GM12878 (cell line): ENCODE results near the gene NEK2. TPM values are rescaled to one million over a fixed set of nuclear protein-coding genes. Genes with fewer than 3 reads are reported as not detected.
A peak's percentile ranks its signal among the peaks of the same experiment; 100 is the strongest.
"Not testable (repeated sequence)": the region's sequence is repeated elsewhere in the genome, so short reads cannot be mapped to it uniquely, and the experiment has no call there.

Experiments used
- ATAC-seq: fragments of 200-7000 bp; cut with Tn5 transposase; 3 replicates; pipeline ENCODE4 v1.9.1; 2020; ENCODE audit warnings: mild to moderate bottlenecking, moderate library complexity
- BruUV-seq: library from RNA; stranded (reverse); fragments of 400-500 nt; replicated peaks from 2 replicates; lab custom pipeline; 2021; lab: Mats Ljungman, UMichigan
- CTCF ChIA-PET: fragments of 300-600 bp; sonication (Branson Sonifier 250); formaldehyde crosslinking; extraction: SDS; loops from one replicate; lab custom pipeline; 2021; ENCODE audit warnings: inconsistent platforms; lab: Yijun Ruan, JAX
- POLR2A ChIA-PET: fragments of 350-600 bp; formaldehyde crosslinking; extraction: SDS; loops from one replicate; lab custom pipeline; 2021; ENCODE audit warnings: inconsistent platforms; lab: Charles Lee
- RAD21 ChIA-PET: fragments of 300-600 bp; sonication (Branson Sonifier 250); formaldehyde crosslinking; loops from one replicate; lab custom pipeline; 2023; ENCODE audit warnings: antibody characterized with exemption; ENCODE audit not compliant: unreplicated experiment; lab: Charles Lee
- SMC1A ChIA-PET: fragments of 300-600 bp; sonication (Branson Sonifier 250); formaldehyde crosslinking; loops from one replicate; lab custom pipeline; 2023; ENCODE audit not compliant: unreplicated experiment, uncharacterized antibody; lab: Charles Lee
- DNase-seq: peaks from one replicate; pipeline ENCODE4 v3.0.0-alpha.2; 2011; ENCODE audit warnings: low read depth, low spot score
- FAIRE-seq: peaks from 3 replicates; lab custom pipeline; 2011; peaks lifted over from hg19 to GRCh38; lab: Jason Lieb, UNC
- H2AFZ ChIP-seq: 2 replicates; pipeline ENCODE4 v1.6.0; 2011; ENCODE audit warnings: low read depth, low read length, control low read depth; ENCODE audit not compliant: control insufficient read depth
- H3K27ac ChIP-seq: 2 replicates; pipeline ENCODE4 v1.5.1; 2011; ENCODE audit warnings: control low read depth; ENCODE audit not compliant: control insufficient read depth, insufficient read depth
- H3K27me3 ChIP-seq, 2 experiments: replicated peaks in 1 of 2; 2 replicates each; pipeline versions ENCODE4 v1.6.0 to v1.6.1; 2011; ENCODE audit warnings: low read length in 1 of 2; ENCODE audit not compliant: control insufficient read depth in 2 of 2, insufficient read depth in 2 of 2
- H3K36me3 ChIP-seq, 2 experiments: 2 replicates each; pipeline ENCODE4 v1.5.1; 2011; ENCODE audit warnings: low read length in 1 of 2; ENCODE audit not compliant: control insufficient read depth in 2 of 2, insufficient read depth in 2 of 2
- H3K4me1 ChIP-seq: 2 replicates; pipeline ENCODE4 v1.6.1; 2011; ENCODE audit warnings: mild to moderate bottlenecking, low read length, moderate library complexity, mixed read lengths; ENCODE audit not compliant: control insufficient read depth, insufficient read depth
- H3K4me2 ChIP-seq: 2 replicates; pipeline ENCODE4 v1.6.0; 2011; ENCODE audit warnings: control low read depth; ENCODE audit not compliant: control insufficient read depth, insufficient read depth
- H3K4me3 ChIP-seq: fragments of 200-600 bp; sonication (generic); 2 replicates; pipeline ENCODE4 v1.5.1; 2016
- H3K79me2 ChIP-seq: 2 replicates; pipeline ENCODE4 v1.6.0; 2011; ENCODE audit warnings: low read length; ENCODE audit not compliant: control insufficient read depth, insufficient read depth
- H3K9ac ChIP-seq: 2 replicates; pipeline ENCODE4 v1.8.0; 2011; ENCODE audit warnings: low read length, control low read depth, mixed read lengths; ENCODE audit not compliant: control insufficient read depth, insufficient read depth
- H3K9me3 ChIP-seq: replicated peaks from 3 replicates; pipeline ENCODE4 v1.5.1; 2011; ENCODE audit warnings: mild to moderate bottlenecking, low read length; ENCODE audit not compliant: control insufficient read depth, insufficient read depth
- H4K20me1 ChIP-seq: 2 replicates; pipeline ENCODE4 v1.6.0; 2011; ENCODE audit not compliant: control insufficient read depth, insufficient read depth
- ATF2 ChIP-seq: IDR thresholded peaks from 2 replicates; pipeline ENCODE4 v1.6.1; 2012; ENCODE audit warnings: low read length, inconsistent platforms
- CBX5 ChIP-seq: sonication (generic); IDR thresholded peaks from 2 replicates; pipeline ENCODE4 v1.6.1; 2016; ENCODE audit warnings: low read depth, moderate library complexity, mild to moderate bottlenecking, inconsistent platforms
- MTA3 ChIP-seq: IDR thresholded peaks from 2 replicates; pipeline ENCODE4 v1.6.1; 2012; ENCODE audit warnings: low read length, inconsistent platforms, borderline replicate concordance
- RAD51 ChIP-seq: fragments of 450-650 bp; IDR thresholded peaks from 2 replicates; pipeline ENCODE4 v1.6.1; 2016; ENCODE audit warnings: moderate library complexity, mild to moderate bottlenecking, inconsistent platforms
- SIX5 ChIP-seq: IDR thresholded peaks from 2 replicates; pipeline ENCODE4 v1.6.1; 2011; ENCODE audit warnings: mild to moderate bottlenecking, low read depth, low read length, moderate library complexity; ENCODE audit not compliant: severe bottlenecking
- SMC3 ChIP-seq: IDR thresholded peaks from 2 replicates; pipeline ENCODE4 v1.6.1; 2011; ENCODE audit warnings: low read length, improper control_type of control experiment, borderline replicate concordance
- SP1 ChIP-seq: IDR thresholded peaks from one replicate; pipeline ENCODE4 v1.6.1; 2011; ENCODE audit warnings: low read depth, low read length
- SPI1 ChIP-seq: IDR thresholded peaks from 2 replicates; pipeline ENCODE4 v1.6.1; 2011; ENCODE audit warnings: low read depth, mild to moderate bottlenecking, low read length, moderate library complexity, borderline replicate concordance; ENCODE audit not compliant: insufficient read depth
- SRF ChIP-seq, 2 experiments: IDR thresholded peaks; 2 replicates each; pipeline ENCODE4 v1.6.1; 2011; ENCODE audit warnings: low read depth in 2 of 2, low read length in 2 of 2, mild to moderate bottlenecking in 1 of 2, moderate library complexity in 1 of 2
- WGBS: methylation state at CpG from one replicate; pipeline ENCODE4 v1.1.6; 2016; ENCODE audit warnings: low lambda C conversion rate; ENCODE audit not compliant: insufficient replicate concordance, insufficient coverage; ENCODE audit errors: missing lambda C conversion rate; 5-methylcytosine and 5-hydroxymethylcytosine counted together
- in situ Hi-C: fragments of 300-500 bp; cut with MboI; formaldehyde crosslinking; loops from 9 replicates; pipeline ENCODE4 v1.14.3; 2018; ENCODE audit warnings: mixed read lengths
- intact Hi-C: fragments of 100-400 bp; cut with micrococcal nuclease; formaldehyde crosslinking; loops from one replicate; pipeline ENCODE4 v1.14.2; 2022; ENCODE audit not compliant: unreplicated experiment
- polyA plus RNA-seq, 11 experiments: library from polyadenylated mRNA; depleted of rRNA in 4 of 11; unstranded in 6 of 11; stranded (reverse) in 5 of 11; fragments of >200 nt; fragmentation: Nextera tagmentation in 4 of 11; fragmentation: Illumina TruSeq in 1 of 11; extraction: Ambion mirVana in 4 of 11; extraction: Trizol in 1 of 11; gene quantifications; 1 replicate in 1 of 11; 2 replicates in 10 of 11; pipeline versions ENCODE4 v1.2.1 to v1.2.3, GENCODE V29; 2011 to 2016; ENCODE audit warnings: inconsistent platforms in 2 of 11, missing spikeins in 2 of 11, low read depth in 1 of 11
- total RNA-seq, 4 experiments: library from RNA; depleted of rRNA in 3 of 4; stranded (reverse); fragments of >200 nt in 3 of 4; fragmentation: Illumina TruSeq in 1 of 4; extraction: Trizol in 1 of 4; gene quantifications; 2 replicates each; pipeline versions ENCODE4 v1.2.1 to v1.2.3, GENCODE V29; 2013 to 2021

The NEK2 gene
- total and polyA plus RNA-seq, 10 of the 15 experiments (the other 5 are each of a cell fraction or from before 2014, with no cell fraction given): 16.7 to 49.7 (median 36.9) TPM

GRCh38 chr1:211684331-211684730, 8.9 kb upstream of the NEK2 start (continued):
- TF ChIP-seq SMC3: no peak
- TF ChIP-seq, all 136 proteins: peak for 0

DNA sequence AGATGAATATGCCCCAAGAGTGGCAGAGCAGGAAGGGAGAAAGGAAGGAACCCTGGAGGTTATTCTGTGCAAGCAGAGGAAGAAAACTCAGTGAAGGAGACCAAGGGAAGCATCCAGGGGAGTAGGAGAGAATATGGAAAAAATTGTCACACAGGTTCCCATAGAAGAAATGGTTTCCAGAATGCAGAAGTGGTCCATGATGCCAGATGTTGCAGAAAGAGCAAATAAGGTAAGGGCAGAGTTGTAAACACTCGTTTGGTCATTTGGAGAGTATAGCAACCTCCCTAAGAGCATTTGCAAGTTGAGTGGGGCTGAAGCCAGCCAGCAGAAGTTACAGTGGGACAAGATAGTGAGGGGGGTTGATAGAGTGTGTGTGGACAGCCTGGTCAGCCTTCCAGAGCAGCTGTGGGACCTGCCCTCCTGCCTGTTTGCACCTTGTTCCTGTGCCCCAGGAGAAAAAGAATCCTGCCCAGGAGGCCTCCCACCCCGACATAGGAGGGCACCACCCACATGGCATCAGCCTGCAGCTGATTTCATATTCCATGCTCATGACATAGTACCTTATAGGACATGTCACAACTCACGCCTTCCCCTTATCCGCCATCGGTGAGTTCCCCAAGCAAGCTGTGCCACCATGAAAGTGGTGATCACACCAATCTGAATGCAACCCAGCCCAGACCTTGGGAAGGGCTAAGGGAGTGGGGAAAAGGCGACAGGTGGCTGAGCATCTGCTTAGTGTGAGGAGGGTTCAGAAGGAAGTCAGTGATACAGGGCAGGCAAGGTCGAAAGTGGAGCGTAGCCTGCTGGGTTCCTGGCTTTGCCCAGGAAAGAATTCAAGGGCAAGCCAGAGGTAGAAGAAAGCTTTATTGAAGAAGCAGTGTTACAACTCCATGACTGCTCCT, 8.2 kb upstream of the NEK2 start:
- 76% methylated on average over 8 of the region's 8 CpGs for WGBS
- no peak for ATAC-seq
- in situ Hi-C loops: loop anchor here (10.0 kb wide), 1 partner anchor 681 kb away; no protein-coding TSS in a partner anchor

GRCh38 chr1:211682186-211682585, 6.8 kb upstream of the NEK2 start:
- CTCF ChIA-PET: interaction anchor here (0.8 to 12.3 kb wide), 13 partner anchors 11 to 773 kb away, joined by 3 to 244 read pairs (median 19); partner anchors contain the start of genes DTL and INTS7
- not testable (repeated sequence) for H3K4me3 ChIP-seq, H4K20me1 ChIP-seq, BruUV-seq, DNase-seq, H3K9me3 ChIP-seq, H3K9ac ChIP-seq, FAIRE-seq, H2AFZ ChIP-seq, H3K27ac ChIP-seq, H3K4me2 ChIP-seq, H3K27me3 ChIP-seq, H3K36me3 ChIP-seq, H3K79me2 ChIP-seq, ATAC-seq
- intact Hi-C loops (loop anchor here (5.0 kb wide), 1 partner anchor 255 kb away; no protein-coding TSS in a partner anchor), in situ Hi-C loops (loop anchor here (10.0 kb wide), 1 partner anchor 683 kb away; no protein-coding TSS in a partner anchor)
- SMC1A ChIA-PET: interaction anchor here (0.7 to 15.7 kb wide), 16 partner anchors 12 to 1444 kb away, joined by 3 to 311 read pairs (median 4); partner anchors contain the start of genes DTL and INTS7
- 92% methylated on average over 7 of the region's 7 CpGs for WGBS
- RAD21 ChIA-PET: interaction anchor here (1.0 to 9.2 kb wide), 7 partner anchors 14 to 774 kb away, joined by 3 to 224 read pairs (median 14); partner anchors contain the start of genes DTL and INTS7
- peaks cover 14% of the 10 kb centered on the region for H3K4me1 ChIP-seq
- POLR2A ChIA-PET: interaction anchor here (0.6 to 7.9 kb wide), 5 partner anchors 15 to 353 kb away, joined by 3 to 66 read pairs (median 9); partner anchors contain the start of genes DTL and INTS7

More for the DNA sequence above, 8.2 kb upstream of the NEK2 start:
- FAIRE-seq (no peak), DNase-seq (no peak)
- ChIA-PET SMC1A (interaction anchor here (1.1 to 15.7 kb wide), 6 partner anchors 11 to 772 kb away, joined by 3 to 311 read pairs (median 46); partner anchors contain the start of genes DTL and INTS7), RAD21 (interaction anchor here (0.8 to 9.2 kb wide), 7 partner anchors 13 to 773 kb away, joined by 3 to 224 read pairs (median 5); partner anchors contain the start of genes DTL and INTS7), POLR2A (interaction anchor here (0.5 to 7.9 kb wide), 5 partner anchors 13 to 924 kb away, joined by 3 to 66 read pairs (median 3); partner anchors contain the start of genes DTL and INTS7), CTCF (interaction anchor here (0.6 to 12.3 kb wide), 13 partner anchors 12 to 985 kb away, joined by 3 to 244 read pairs (median 11); partner anchors contain the start of genes DTL and INTS7)
- no peak overlapping the region for H3K4me3 ChIP-seq
- no peak overlapping the region for H3K9ac ChIP-seq
- no peaks in the 10 kb centered on the region for H3K36me3 ChIP-seq
- BruUV-seq: no TSS peak
- H3K4me2 ChIP-seq: no peak overlapping the region
- no peaks in the 10 kb centered on the region for H3K79me2 ChIP-seq
- no peak overlapping the region for H3K27ac ChIP-seq
- intact Hi-C loops: loop anchor here (5.0 kb wide), 1 partner anchor 254 kb away; no protein-coding TSS in a partner anchor
- no peaks in the 10 kb centered on the region for H3K27me3 ChIP-seq
- no peaks in the 10 kb centered on the region for H4K20me1 ChIP-seq
- peaks cover 15% of the 10 kb centered on the region for H3K4me1 ChIP-seq
- H2AFZ ChIP-seq: no peak overlapping the region
- no peak for TF ChIP-seq MTA3
- TF ChIP-seq SIX5: no peak
- TF ChIP-seq ATF2: no peak
- TF ChIP-seq SPI1: peak; percentile 56; the same call in 1 of the 2 replicates
- no peak for TF ChIP-seq RAD51
- peak in 1 of 2 experiments; percentile 41; a peak in 1 of 4 replicates for TF ChIP-seq SRF (IDR thresholded peaks at IDR 0.05; ENCODE audit: low read depth in 2 of 2, low read length in 2 of 2)
- no peak for TF ChIP-seq CBX5
- TF ChIP-seq SP1: no peak
- H3K9me3 ChIP-seq: no peaks in the 10 kb centered on the region
